HG02943 (cell line): ENCODE measurements around the gene MRPL41.
A peak's percentile ranks its signal among the peaks of the same experiment; 100 is the strongest.
"Not testable (repeated sequence)": the region's sequence is repeated elsewhere in the genome, so short reads cannot be mapped to it uniquely, and the experiment has no call there.

ENCODE experiments used
- ATAC-seq: cut with Tn5 transposase; IDR thresholded peaks from one replicate; pipeline ENCODE4 v1.9.1; 2021; ENCODE audit warnings: mild to moderate bottlenecking, low read depth, moderate library complexity; ENCODE audit not compliant: unreplicated experiment

The MRPL41 gene

GRCh38 chr9:137551264-137552021 is at the start of gene MRPL41:
Gene MRPL41, plus strand, starts transcription at chr9:137551879. Its CDS starts 203 bp downstream, at chr9:137552082.
- peak; percentile 67 for ATAC-seq

- no peak for ATAC-seq
Observed at GRCh38 chr9:137502008-137502911, 49.4 kb upstream of the MRPL41 start.

- ATAC-seq = no peak
Observed at GRCh38 chr9:137504432-137504777, 47.3 kb upstream of the MRPL41 start.

- no peak for ATAC-seq
Observed at GRCh38 chr9:137505421-137506140, 46.1 kb upstream of the MRPL41 start.

GRCh38 chr9:137506274-137506673 is 45.4 kb upstream of the MRPL41 start:
- ATAC-seq = no peak

- no peak for ATAC-seq
Observed at GRCh38 chr9:137506702-137507171, 44.9 kb upstream of the MRPL41 start.

GRCh38 chr9:137509198-137509597 is 42.5 kb upstream of the MRPL41 start:
- ATAC-seq = no peak

- ATAC-seq = not testable (repeated sequence)
Observed at GRCh38 chr9:137511126-137511525, 40.6 kb upstream of the MRPL41 start.

- no peak for ATAC-seq
Observed at GRCh38 chr9:137511758-137512463, 39.8 kb upstream of the MRPL41 start.

- ATAC-seq = not testable (repeated sequence)
Observed at GRCh38 chr9:137513136-137513535, 38.5 kb upstream of the MRPL41 start.

GRCh38 chr9:137513801-137514570 is 37.7 kb upstream of the MRPL41 start:
- ATAC-seq = not testable (repeated sequence)

- no peak for ATAC-seq
Observed at GRCh38 chr9:137514691-137515337, 36.9 kb upstream of the MRPL41 start.

GRCh38 chr9:137515338-137515724 is 36.3 kb upstream of the MRPL41 start:
- ATAC-seq = no peak

GRCh38 chr9:137516144-137516917 is 35.3 kb upstream of the MRPL41 start:
- ATAC-seq = no peak

GRCh38 chr9:137518661-137519459 is 32.8 kb upstream of the MRPL41 start:
- ATAC-seq = not testable (repeated sequence)

- ATAC-seq = no peak
Observed at GRCh38 chr9:137519553-137519952, 32.1 kb upstream of the MRPL41 start.

GRCh38 chr9:137520614-137521404 is 30.9 kb upstream of the MRPL41 start:
- no peak for ATAC-seq
